Measurements from ENCODE around the gene PXN. TPM values are rescaled to one million over a fixed set of nuclear protein-coding genes. Genes with fewer than 3 reads are reported as not detected.

The PXN gene
- total RNA-seq, 1 donor from 2014 or later = 8.2 TPM

GRCh38 chr12:120240495-120240833 lies 25.1 kb downstream of the PXN start:
- Histone ChIP-seq H4K20me1 (ENCODE audit: low read depth) (peaks cover 77% of the 10 kb centered on the region), H3K4me2 (no peak overlapping the region), H3K4me1 (peaks cover 8% of the 10 kb centered on the region), H3K4me3 (no peak overlapping the region), H3K9ac (no peak overlapping the region), H3K79me2 (ENCODE audit: low read depth) (peaks cover 14% of the 10 kb centered on the region), H3K27me3 (no peaks in the 10 kb centered on the region), H3K9me3 (ENCODE audit: low read depth) (no peaks in the 10 kb centered on the region), H3F3A (ENCODE audit: low read depth) (peaks cover 32% of the 10 kb centered on the region), H2AFZ (replicated peaks) (no peak overlapping the region), H3K36me3 (no peaks in the 10 kb centered on the region), H3K27ac (no peak overlapping the region)
- Mint-ChIP-seq H3K4me1 (peaks cover 51% of the 10 kb centered on the region), H3K36me3 (no peaks in the 10 kb centered on the region), H3K27me3 (ENCODE audit: insufficient read depth, low read depth) (peaks cover 3% of the 10 kb centered on the region), H3K9me3 (no peaks in the 10 kb centered on the region), H3K4me3 (no peak overlapping the region), H3K27ac (no peak overlapping the region)
- no peak for DNase-seq (ENCODE audit: low spot score)
- no peak for TF ChIP-seq CTCF (IDR thresholded peaks at IDR 0.05)
- TF ChIP-seq EZH2 (IDR thresholded peaks at IDR 0.05) = no peak

GRCh38 chr12:120239776-120240494 lies 25.6 kb downstream of the PXN start:
- H2AFZ ChIP-seq (replicated peaks) = no peak overlapping the region
- H3K4me1 ChIP-seq = peaks cover 13% of the 10 kb centered on the region
- no peaks in the 10 kb centered on the region for H3K9me3 Mint-ChIP-seq
- no peak overlapping the region for H3K27ac ChIP-seq
- H3K36me3 Mint-ChIP-seq = no peaks in the 10 kb centered on the region
- no peak overlapping the region for H3K27ac Mint-ChIP-seq
- H3K4me1 Mint-ChIP-seq = peaks cover 51% of the 10 kb centered on the region
- H3K9ac ChIP-seq = no peak overlapping the region
- peaks cover 3% of the 10 kb centered on the region for H3K27me3 Mint-ChIP-seq (ENCODE audit: insufficient read depth, low read depth)
- no peak overlapping the region for H3K4me2 ChIP-seq
- peaks cover 78% of the 10 kb centered on the region for H4K20me1 ChIP-seq (ENCODE audit: low read depth)
- TF ChIP-seq CTCF (IDR thresholded peaks at IDR 0.05) (no peak), EZH2 (IDR thresholded peaks at IDR 0.05) (no peak), EZH2phosphoT487 (IDR thresholded peaks at IDR 0.05) (no peak)
- peaks cover 14% of the 10 kb centered on the region for H3K79me2 ChIP-seq (ENCODE audit: low read depth)
- no peaks in the 10 kb centered on the region for H3K36me3 ChIP-seq
- H3K4me3 ChIP-seq = no peak overlapping the region
- H3F3A ChIP-seq (ENCODE audit: low read depth) = peaks cover 35% of the 10 kb centered on the region
- H3K9me3 ChIP-seq (ENCODE audit: low read depth) = no peaks in the 10 kb centered on the region
- no peaks in the 10 kb centered on the region for H3K27me3 ChIP-seq
- H3K4me3 Mint-ChIP-seq = no peak overlapping the region
- DNase-seq (ENCODE audit: low spot score) = no peak

GRCh38 chr12:120238839-120239445 lies 26.6 kb downstream of the PXN start:
- Histone ChIP-seq H3K4me2 (no peak overlapping the region), H3K4me3 (no peak overlapping the region), H3K4me1 (peaks cover 18% of the 10 kb centered on the region), H3K9me3 (ENCODE audit: low read depth) (no peaks in the 10 kb centered on the region), H3K79me2 (ENCODE audit: low read depth) (peaks cover 21% of the 10 kb centered on the region), H3K9ac (no peak overlapping the region), H4K20me1 (ENCODE audit: low read depth) (peaks cover 82% of the 10 kb centered on the region), H3K27me3 (no peaks in the 10 kb centered on the region), H3K27ac (no peak overlapping the region), H2AFZ (replicated peaks) (no peak overlapping the region), H3K36me3 (no peaks in the 10 kb centered on the region), H3F3A (ENCODE audit: low read depth) (peaks cover 29% of the 10 kb centered on the region)
- TF ChIP-seq EZH2 (IDR thresholded peaks at IDR 0.05) (no peak), EZH2phosphoT487 (IDR thresholded peaks at IDR 0.05) (no peak), CTCF (IDR thresholded peaks at IDR 0.05) (no peak)
- no peak for DNase-seq (ENCODE audit: low spot score)
- Mint-ChIP-seq H3K4me1 (peaks cover 57% of the 10 kb centered on the region), H3K27ac (no peak overlapping the region), H3K27me3 (ENCODE audit: insufficient read depth, low read depth) (peaks cover 3% of the 10 kb centered on the region), H3K9me3 (no peaks in the 10 kb centered on the region), H3K4me3 (no peak overlapping the region), H3K36me3 (no peaks in the 10 kb centered on the region)
